GM06990 (cell line): ENCODE measurements around the gene BCL2A1.
"Not testable (repeated sequence)": the region's sequence is repeated elsewhere in the genome, so short reads cannot be mapped to it uniquely, and the experiment has no call there.

Experiments
- DNase-seq: peaks from one replicate; pipeline ENCODE4 v3.0.0-alpha.2; 2011; ENCODE audit not compliant: insufficient read length; ENCODE audit errors: extremely low read depth
- H3K27me3 ChIP-seq: replicated peaks from 2 replicates; pipeline ENCODE4 v1.6.0; 2011; ENCODE audit warnings: low read length; ENCODE audit not compliant: control insufficient read depth, insufficient read depth
- H3K36me3 ChIP-seq: 2 replicates; pipeline ENCODE4 v1.5.1; 2011; ENCODE audit warnings: low read length; ENCODE audit not compliant: control insufficient read depth, insufficient read depth
- H3K4me3 ChIP-seq: replicated peaks from 2 replicates; pipeline ENCODE4 v1.5.1; 2011; ENCODE audit warnings: low read depth, mild to moderate bottlenecking, control low read depth, low read length
- TF ChIP-seq, protein P1 (sequence below): IDR thresholded peaks from 2 replicates; pipeline ENCODE4 v1.5.1; 2011; ENCODE audit warnings: low read length, control low read depth, mild to moderate bottlenecking, inconsistent platforms; ENCODE audit not compliant: insufficient read depth, poor library complexity, severe bottlenecking

Gene BCL2A1

DNA sequence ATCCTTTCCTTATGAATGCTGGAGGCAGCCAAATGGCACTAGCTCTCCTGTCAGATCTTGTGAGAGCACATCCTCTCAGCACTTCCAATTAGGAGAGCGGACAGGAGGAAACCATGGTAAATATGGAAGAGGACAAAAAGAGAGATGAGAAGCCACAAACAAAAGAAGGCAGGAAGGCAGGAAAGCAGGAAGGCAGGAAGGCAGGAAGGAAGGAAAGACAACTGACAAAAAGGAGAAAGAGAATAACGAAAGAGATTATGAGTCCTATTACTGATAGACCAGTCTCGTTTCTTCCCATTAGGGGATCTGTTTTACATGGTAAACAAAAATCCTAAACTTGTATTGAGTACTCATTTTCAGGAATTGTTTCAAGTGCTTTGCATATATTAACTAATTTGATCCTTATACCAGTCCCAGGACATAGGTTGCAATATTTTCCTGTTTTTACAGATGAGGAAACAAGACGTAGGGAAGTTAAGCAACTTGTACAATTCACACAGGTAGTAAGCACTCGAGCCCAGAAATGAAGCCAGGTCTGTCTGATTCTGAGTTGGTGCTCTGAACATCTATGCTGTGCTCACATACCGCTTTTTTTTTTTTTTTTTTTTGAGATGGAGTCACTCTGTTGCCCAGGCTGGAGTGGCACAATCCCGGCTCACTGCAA lies 4.2 kb downstream of the BCL2A1 start:
- Histone ChIP-seq H3K27me3 (no peaks in the 10 kb centered on the region), H3K4me3 (peak overlapping the region; percentile 73), H3K36me3 (no peaks in the 10 kb centered on the region)
- no peak for DNase-seq
- TF ChIP-seq, protein P1, sequence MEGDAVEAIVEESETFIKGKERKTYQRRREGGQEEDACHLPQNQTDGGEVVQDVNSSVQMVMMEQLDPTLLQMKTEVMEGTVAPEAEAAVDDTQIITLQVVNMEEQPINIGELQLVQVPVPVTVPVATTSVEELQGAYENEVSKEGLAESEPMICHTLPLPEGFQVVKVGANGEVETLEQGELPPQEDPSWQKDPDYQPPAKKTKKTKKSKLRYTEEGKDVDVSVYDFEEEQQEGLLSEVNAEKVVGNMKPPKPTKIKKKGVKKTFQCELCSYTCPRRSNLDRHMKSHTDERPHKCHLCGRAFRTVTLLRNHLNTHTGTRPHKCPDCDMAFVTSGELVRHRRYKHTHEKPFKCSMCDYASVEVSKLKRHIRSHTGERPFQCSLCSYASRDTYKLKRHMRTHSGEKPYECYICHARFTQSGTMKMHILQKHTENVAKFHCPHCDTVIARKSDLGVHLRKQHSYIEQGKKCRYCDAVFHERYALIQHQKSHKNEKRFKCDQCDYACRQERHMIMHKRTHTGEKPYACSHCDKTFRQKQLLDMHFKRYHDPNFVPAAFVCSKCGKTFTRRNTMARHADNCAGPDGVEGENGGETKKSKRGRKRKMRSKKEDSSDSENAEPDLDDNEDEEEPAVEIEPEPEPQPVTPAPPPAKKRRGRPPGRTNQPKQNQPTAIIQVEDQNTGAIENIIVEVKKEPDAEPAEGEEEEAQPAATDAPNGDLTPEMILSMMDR = no peak

GRCh38 chr15:79965846-79966630 lies 5.0 kb downstream of the BCL2A1 start:
- TF ChIP-seq, protein P1 = no peak
- peak overlapping the region; percentile 73 for H3K4me3 ChIP-seq
- no peaks in the 10 kb centered on the region for H3K27me3 ChIP-seq
- no peaks in the 10 kb centered on the region for H3K36me3 ChIP-seq
- DNase-seq = no peak

DNA sequence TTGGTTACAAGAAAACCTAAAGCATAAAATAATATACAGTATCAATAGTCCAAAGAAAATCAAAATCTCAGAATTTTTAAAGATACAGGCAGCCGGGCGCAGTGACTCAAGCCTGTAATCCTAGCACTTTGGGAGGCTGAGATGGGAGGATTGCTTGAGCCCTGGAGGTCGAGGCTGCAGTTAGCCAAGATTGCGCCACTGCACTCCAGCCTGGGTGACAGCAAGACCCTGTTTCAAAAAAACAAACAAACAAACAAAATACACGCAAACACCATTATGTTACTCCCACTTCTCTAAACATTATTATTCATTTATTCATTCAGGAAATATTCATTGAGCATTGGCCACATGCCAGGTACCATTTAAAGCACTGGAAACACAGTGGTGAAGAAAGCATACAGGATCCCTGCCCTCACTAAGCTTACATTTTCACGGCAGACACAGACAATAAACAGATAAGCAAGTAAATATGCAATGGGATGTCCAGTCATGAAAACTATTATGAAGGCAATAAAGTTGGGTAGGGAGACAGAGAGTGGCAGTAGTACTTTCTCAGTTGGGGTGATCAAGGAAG lies 6.7 kb downstream of the BCL2A1 start:
- peak overlapping the region; percentile 59 for H3K4me3 ChIP-seq
- TF ChIP-seq, protein P1 = no peak
- DNase-seq = no peak
- no peaks in the 10 kb centered on the region for H3K27me3 ChIP-seq
- no peaks in the 10 kb centered on the region; the same call in 1 of the 2 replicates for H3K36me3 ChIP-seq

GRCh38 chr15:79962921-79963320 lies 8.1 kb downstream of the BCL2A1 start:
- H3K27me3 ChIP-seq, H3K4me3 ChIP-seq, DNase-seq, H3K36me3 ChIP-seq: not testable (repeated sequence)

DNA sequence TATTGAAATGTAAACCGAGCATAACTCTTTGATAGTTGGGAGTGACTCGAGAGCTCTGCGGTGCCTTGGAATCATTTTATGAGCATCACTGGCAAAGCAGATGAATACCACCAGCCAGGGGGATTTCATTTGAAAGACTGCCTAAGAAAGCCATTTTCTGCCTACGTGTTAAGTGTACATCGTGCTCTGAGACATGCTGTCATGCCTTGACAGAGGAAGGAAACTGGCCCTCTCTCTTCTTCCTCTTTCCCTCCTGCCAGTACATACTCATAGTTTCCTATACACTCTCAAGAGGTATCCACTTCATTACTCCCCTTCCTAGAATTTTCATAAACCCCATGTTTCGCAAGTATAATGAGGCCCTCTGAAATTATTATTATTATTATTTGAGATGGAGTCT lies 8.8 kb downstream of the BCL2A1 start:
- TF ChIP-seq, protein P1 = no peak
- DNase-seq = peak; percentile 69
- no peaks in the 10 kb centered on the region; the same call in 1 of the 2 replicates for H3K36me3 ChIP-seq
- H3K27me3 ChIP-seq = no peaks in the 10 kb centered on the region
- no peak overlapping the region for H3K4me3 ChIP-seq

DNA sequence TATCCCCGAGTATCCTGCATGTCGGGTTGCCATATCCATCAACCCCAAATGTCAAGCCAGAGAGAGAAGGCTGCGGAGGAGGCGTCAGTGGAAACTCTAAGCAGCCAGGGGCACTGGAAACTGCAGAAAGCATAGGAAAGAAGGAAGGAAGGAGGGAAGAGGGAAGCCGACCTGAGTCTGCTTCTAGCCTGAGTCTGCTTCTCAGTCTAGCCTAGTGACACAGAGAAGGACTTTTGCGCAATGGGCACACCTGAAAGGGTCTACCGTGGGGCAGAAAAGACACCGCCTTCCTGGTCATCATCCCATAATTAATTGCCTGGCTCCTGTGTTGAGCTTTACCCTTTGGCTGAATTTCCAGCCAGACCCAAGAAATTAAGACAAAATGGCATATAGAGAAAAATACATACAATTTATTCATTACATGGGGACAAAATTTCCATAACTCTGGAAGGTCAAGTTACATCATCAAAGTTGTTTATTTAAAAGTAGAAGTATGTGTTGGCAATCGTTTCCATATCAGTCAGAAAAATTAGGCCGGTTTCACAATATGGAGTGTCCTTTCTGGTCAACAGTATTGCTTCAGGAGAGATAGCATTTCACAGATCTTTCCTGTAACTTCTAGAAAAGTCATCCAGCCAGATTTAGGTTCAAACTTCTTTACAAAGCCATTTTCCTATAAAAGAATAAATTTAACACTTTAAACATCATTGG lies 10.3 kb downstream of the BCL2A1 start:
- Histone ChIP-seq H3K4me3 (0 out of 2 replicates have a peak overlapping the region, but pooled peaks have one; percentile 20), H3K36me3 (no peaks in the 10 kb centered on the region; the same call in 1 of the 2 replicates), H3K27me3 (no peaks in the 10 kb centered on the region)
- no peak for DNase-seq
- TF ChIP-seq, protein P1 = no peak
